PC-9 (cell line): ENCODE measurements around the gene GRM1. TPM values are rescaled to one million over a fixed set of nuclear protein-coding genes. Genes with fewer than 3 reads are reported as not detected.

Experiments
- BruUV-seq: library from RNA; stranded (reverse); fragments of 400-500 nt; replicated peaks from 2 replicates; lab custom pipeline; 2021; lab: Mats Ljungman, UMichigan
- CTCF ChIA-PET: fragments of 300-600 bp; sonication (Branson Sonifier 250); formaldehyde crosslinking; loops from one replicate; lab custom pipeline; 2022; ENCODE audit warnings: antibody characterized with exemption; lab: Charles Lee
- POLR2A ChIA-PET: fragments of 300-600 bp; sonication (Branson Sonifier 250); formaldehyde crosslinking; loops from one replicate; lab custom pipeline; 2022; ENCODE audit warnings: antibody characterized with exemption; ENCODE audit not compliant: unreplicated experiment; lab: Charles Lee
- DNase-seq, 2 experiments: peaks; one replicate each; pipeline versions ENCODE4 v3.0.0 to v3.0.0-alpha.2; 2015 to 2022; ENCODE audit warnings: mixed read lengths in 1 of 2
- H2AFZ ChIP-seq: fragments of 200-600 bp; sonication (generic); 2 replicates; pipeline ENCODE4 v1.8.1; 2017; ENCODE audit warnings: antibody characterized with exemption
- H3F3A ChIP-seq: fragments of 200-600 bp; sonication (generic); 2 replicates; pipeline ENCODE4 v1.8.1; 2017; ENCODE audit warnings: antibody characterized with exemption, mild to moderate bottlenecking, low read depth; ENCODE audit not compliant: insufficient read depth
- H3K27ac ChIP-seq: fragments of 200-600 bp; sonication (generic); 2 replicates; pipeline ENCODE4 v1.6.1; 2016; ENCODE audit warnings: mixed run types
- H3K27me3 ChIP-seq: fragments of 200-600 bp; sonication (generic); 2 replicates; pipeline ENCODE4 v1.6.1; 2016; ENCODE audit warnings: low read depth, mixed run types; ENCODE audit not compliant: insufficient read depth
- H3K36me3 ChIP-seq: fragments of 200-600 bp; sonication (generic); 2 replicates; pipeline ENCODE4 v1.6.1; 2016; ENCODE audit warnings: low read depth, mixed run types
- H3K4me1 ChIP-seq: fragments of 200-600 bp; sonication (generic); replicated peaks from 2 replicates; pipeline ENCODE4 v1.6.1; 2016; ENCODE audit warnings: mixed run types; ENCODE audit not compliant: insufficient read depth
- H3K4me2 ChIP-seq: fragments of 200-600 bp; sonication (generic); 2 replicates; pipeline ENCODE4 v1.6.1; 2017; ENCODE audit warnings: mixed run types
- H3K4me3 ChIP-seq: fragments of 200-600 bp; sonication (generic); 2 replicates; pipeline ENCODE4 v1.6.1; 2016; ENCODE audit warnings: mixed run types
- H3K79me2 ChIP-seq: fragments of 200-600 bp; sonication (generic); 2 replicates; pipeline ENCODE4 v1.6.1; 2017; ENCODE audit warnings: low read depth, mixed run types
- H3K9me2 ChIP-seq: fragments of 200-600 bp; sonication (generic); 2 replicates; pipeline ENCODE4 v1.8.1; 2017; ENCODE audit warnings: mild to moderate bottlenecking; ENCODE audit not compliant: insufficient read depth
- H3K9me3 ChIP-seq: fragments of 200-600 bp; sonication (generic); 2 replicates; pipeline ENCODE4 v1.8.1; 2016; ENCODE audit warnings: low read depth; ENCODE audit not compliant: insufficient read depth
- H4K20me1 ChIP-seq: fragments of 200-600 bp; sonication (generic); 2 replicates; pipeline ENCODE4 v1.8.1; 2017; ENCODE audit not compliant: insufficient read depth
- EZH2 ChIP-seq: fragments of 200-600 bp; sonication (generic); IDR thresholded peaks from 2 replicates; pipeline ENCODE4 v1.8.0; 2017; ENCODE audit warnings: antibody characterized with exemption, low read depth
- intact Hi-C: fragments of 100-400 bp; cut with micrococcal nuclease; formaldehyde crosslinking; loops from one replicate; pipeline ENCODE4 v1.10.0; 2022; ENCODE audit not compliant: unreplicated experiment
- total RNA-seq: library from RNA; stranded (reverse); gene quantifications from 2 replicates; pipeline ENCODE4 v1.2.3, GENCODE V29; 2021
- TF ChIP-seq, protein P1 (sequence below): fragments of 200-600 bp; sonication (generic); conservative IDR thresholded peaks from 2 replicates; pipeline ENCODE4 v1.6.1; 2017; ENCODE audit warnings: mixed run types, antibody characterized with exemption, mild to moderate bottlenecking, moderate library complexity

Gene GRM1
- total RNA-seq, 1 experiment from 2014 or later = 0.26 TPM

DNA sequence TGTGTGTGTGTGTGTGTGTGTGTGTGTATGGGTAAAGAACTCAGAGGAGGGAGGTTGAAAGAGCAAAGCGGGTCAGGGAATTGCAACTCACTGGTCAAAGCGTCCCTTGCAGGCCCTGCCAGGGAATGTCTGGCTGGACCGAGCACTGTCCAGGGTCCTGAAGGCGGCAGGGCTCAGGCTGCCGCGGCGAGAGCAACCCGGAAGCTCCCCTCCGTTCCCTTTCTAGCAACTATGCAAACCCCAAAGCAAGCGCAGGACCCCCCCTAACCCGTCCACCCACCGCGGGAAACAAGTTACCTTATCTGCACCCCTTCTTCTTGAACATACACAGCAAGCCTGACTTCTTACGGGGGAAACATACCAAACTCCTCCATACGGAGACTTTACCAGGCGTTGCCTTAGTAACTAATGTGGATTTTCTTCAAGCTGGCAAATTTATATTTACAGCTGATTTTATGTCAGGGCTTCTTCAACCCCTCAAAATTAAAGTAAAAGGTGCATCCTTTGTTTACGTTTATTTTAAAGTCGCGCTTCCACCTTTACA, 538 bp upstream of the GRM1 start:
- no TSS peak for BruUV-seq
- ChIA-PET CTCF (no interaction called here), POLR2A (no interaction called here)
- no peak for TF ChIP-seq EZH2
- TF ChIP-seq, protein P1, sequence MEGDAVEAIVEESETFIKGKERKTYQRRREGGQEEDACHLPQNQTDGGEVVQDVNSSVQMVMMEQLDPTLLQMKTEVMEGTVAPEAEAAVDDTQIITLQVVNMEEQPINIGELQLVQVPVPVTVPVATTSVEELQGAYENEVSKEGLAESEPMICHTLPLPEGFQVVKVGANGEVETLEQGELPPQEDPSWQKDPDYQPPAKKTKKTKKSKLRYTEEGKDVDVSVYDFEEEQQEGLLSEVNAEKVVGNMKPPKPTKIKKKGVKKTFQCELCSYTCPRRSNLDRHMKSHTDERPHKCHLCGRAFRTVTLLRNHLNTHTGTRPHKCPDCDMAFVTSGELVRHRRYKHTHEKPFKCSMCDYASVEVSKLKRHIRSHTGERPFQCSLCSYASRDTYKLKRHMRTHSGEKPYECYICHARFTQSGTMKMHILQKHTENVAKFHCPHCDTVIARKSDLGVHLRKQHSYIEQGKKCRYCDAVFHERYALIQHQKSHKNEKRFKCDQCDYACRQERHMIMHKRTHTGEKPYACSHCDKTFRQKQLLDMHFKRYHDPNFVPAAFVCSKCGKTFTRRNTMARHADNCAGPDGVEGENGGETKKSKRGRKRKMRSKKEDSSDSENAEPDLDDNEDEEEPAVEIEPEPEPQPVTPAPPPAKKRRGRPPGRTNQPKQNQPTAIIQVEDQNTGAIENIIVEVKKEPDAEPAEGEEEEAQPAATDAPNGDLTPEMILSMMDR = no peak
- Histone ChIP-seq H3K4me3 (no peak overlapping the region), H3K36me3 (no peaks in the 10 kb centered on the region), H3K4me1 (no peaks in the 10 kb centered on the region), H3K27ac (no peak overlapping the region), H2AFZ (no peak overlapping the region), H3K9me2 (no peaks in the 10 kb centered on the region), H3F3A (no peaks in the 10 kb centered on the region), H3K79me2 (no peaks in the 10 kb centered on the region), H4K20me1 (no peaks in the 10 kb centered on the region), H3K4me2 (no peak overlapping the region), H3K9me3 (no peaks in the 10 kb centered on the region), H3K27me3 (peaks cover 22% of the 10 kb centered on the region; the same call in 1 of the 2 replicates)
- DNase-seq = peak in 1 of 2 experiments; percentile 41
- intact Hi-C loops = no loop called here

DNA sequence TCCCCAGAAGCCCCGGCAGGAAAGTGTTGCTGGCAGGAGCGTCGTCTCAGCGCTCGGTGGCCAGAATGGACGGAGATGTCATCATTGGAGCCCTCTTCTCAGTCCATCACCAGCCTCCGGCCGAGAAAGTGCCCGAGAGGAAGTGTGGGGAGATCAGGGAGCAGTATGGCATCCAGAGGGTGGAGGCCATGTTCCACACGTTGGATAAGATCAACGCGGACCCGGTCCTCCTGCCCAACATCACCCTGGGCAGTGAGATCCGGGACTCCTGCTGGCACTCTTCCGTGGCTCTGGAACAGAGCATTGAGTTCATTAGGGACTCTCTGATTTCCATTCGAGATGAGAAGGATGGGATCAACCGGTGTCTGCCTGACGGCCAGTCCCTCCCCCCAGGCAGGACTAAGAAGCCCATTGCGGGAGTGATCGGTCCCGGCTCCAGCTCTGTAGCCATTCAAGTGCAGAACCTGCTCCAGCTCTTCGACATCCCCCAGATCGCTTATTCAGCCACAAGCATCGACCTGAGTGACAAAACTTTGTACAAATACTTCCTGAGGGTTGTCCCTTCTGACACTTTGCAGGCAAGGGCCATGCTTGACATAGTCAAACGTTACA, 817 bp downstream of the GRM1 start:
- H3F3A ChIP-seq = no peaks in the 10 kb centered on the region
- no peak overlapping the region for H3K27ac ChIP-seq
- no peaks in the 10 kb centered on the region for H3K36me3 ChIP-seq
- no peak overlapping the region for H2AFZ ChIP-seq
- H3K4me3 ChIP-seq = no peak overlapping the region
- CTCF ChIA-PET = no interaction called here
- no peaks in the 10 kb centered on the region for H3K9me2 ChIP-seq
- TF ChIP-seq, protein P1 = no peak
- TF ChIP-seq EZH2 = no peak
- H3K79me2 ChIP-seq = no peaks in the 10 kb centered on the region
- no peaks in the 10 kb centered on the region for H4K20me1 ChIP-seq
- H3K4me1 ChIP-seq = no peaks in the 10 kb centered on the region
- intact Hi-C loops = no loop called here
- DNase-seq = no peak
- BruUV-seq = no TSS peak
- no peaks in the 10 kb centered on the region for H3K9me3 ChIP-seq
- peaks cover 22% of the 10 kb centered on the region; the same call in 1 of the 2 replicates for H3K27me3 ChIP-seq
- POLR2A ChIA-PET = no interaction called here
- H3K4me2 ChIP-seq = no peak overlapping the region

DNA sequence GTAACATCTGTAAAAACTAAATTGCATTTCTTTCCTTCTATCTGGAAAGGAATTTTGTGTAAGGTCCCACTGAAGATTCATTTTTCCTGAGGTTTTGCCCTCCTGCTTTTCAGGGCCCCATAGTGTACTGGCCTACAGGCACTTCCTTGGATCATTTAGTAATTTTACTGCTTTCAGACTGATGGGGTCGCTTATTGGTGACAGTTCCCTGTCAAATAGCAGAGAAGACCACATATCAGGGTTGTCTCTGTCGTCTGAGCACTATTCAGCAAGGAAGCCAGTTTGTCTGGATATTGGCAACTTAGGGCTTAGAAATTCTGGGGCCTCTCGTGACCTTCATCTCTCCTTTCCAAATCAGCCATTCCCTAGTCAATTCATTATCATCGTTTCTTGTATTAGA, 3.5 kb downstream of the GRM1 start:
- Histone ChIP-seq H3K79me2 (no peaks in the 10 kb centered on the region), H3K27me3 (peaks cover 18% of the 10 kb centered on the region; the same call in 1 of the 2 replicates), H3K4me3 (no peak overlapping the region), H2AFZ (no peak overlapping the region), H3K36me3 (no peaks in the 10 kb centered on the region), H3K27ac (no peak overlapping the region), H4K20me1 (no peaks in the 10 kb centered on the region), H3K4me1 (no peaks in the 10 kb centered on the region), H3K9me2 (no peaks in the 10 kb centered on the region), H3K9me3 (no peaks in the 10 kb centered on the region), H3F3A (no peaks in the 10 kb centered on the region), H3K4me2 (no peak overlapping the region)
- intact Hi-C loops = no loop called here
- BruUV-seq = no TSS peak
- POLR2A ChIA-PET = no interaction called here
- CTCF ChIA-PET = no interaction called here
- no peak for DNase-seq
- TF ChIP-seq, protein P1 = no peak
- no peak for TF ChIP-seq EZH2
